Keratinocyte (primary cell): ENCODE data around the gene C8G.

Experiments
- EZH2 ChIP-seq: IDR thresholded peaks from one replicate; pipeline ENCODE4 v1.6.1; 2012; ENCODE audit warnings: inconsistent platforms, mild to moderate bottlenecking, low read length, moderate library complexity
- TF ChIP-seq, protein P1 (sequence below), 3 experiments: IDR thresholded peaks in 1 of 3; conservative IDR thresholded peaks in 1 of 3; optimal IDR thresholded peaks in 1 of 3; 2 replicates in 2 of 3; 3 replicates in 1 of 3; pipeline versions ENCODE3 to v1.5.1; 2011; ENCODE audit warnings: low read length in 3 of 3, mild to moderate bottlenecking in 3 of 3, moderate library complexity in 2 of 3, control low read depth in 1 of 3, inconsistent platforms in 1 of 3; ENCODE audit not compliant: insufficient read depth in 2 of 3; ENCODE audit errors: extremely low read depth in 1 of 3

DNA sequence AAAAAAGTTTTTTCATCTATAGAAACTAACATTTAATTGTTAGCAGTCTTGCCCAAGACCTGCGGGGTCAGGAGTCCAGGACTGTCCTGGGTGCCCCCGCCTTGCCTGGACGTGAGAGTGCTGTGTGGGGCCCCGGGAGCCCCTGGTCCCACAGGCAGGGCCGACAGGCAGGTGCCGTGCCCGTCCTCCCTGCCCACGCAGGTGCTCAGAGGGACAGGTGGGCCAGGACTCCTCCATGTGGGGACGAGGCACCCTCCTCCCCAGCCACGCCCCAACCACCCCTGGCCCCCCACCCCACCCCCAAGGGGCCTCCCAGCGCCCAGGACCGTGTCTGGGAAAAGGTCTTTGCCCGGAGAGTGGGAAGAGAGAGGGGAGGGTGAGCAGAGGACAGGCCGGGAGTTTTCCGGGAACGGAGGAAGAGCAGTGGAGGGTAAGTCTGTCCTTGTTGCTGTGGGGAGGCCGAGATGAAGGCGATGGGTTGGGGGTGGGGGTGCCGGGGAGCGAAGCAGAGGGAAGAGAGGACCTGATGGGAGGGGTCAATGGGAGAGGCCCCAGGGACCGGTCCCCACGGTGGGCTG, 4.3 kb downstream of the C8G start:
- TF ChIP-seq, protein P1, sequence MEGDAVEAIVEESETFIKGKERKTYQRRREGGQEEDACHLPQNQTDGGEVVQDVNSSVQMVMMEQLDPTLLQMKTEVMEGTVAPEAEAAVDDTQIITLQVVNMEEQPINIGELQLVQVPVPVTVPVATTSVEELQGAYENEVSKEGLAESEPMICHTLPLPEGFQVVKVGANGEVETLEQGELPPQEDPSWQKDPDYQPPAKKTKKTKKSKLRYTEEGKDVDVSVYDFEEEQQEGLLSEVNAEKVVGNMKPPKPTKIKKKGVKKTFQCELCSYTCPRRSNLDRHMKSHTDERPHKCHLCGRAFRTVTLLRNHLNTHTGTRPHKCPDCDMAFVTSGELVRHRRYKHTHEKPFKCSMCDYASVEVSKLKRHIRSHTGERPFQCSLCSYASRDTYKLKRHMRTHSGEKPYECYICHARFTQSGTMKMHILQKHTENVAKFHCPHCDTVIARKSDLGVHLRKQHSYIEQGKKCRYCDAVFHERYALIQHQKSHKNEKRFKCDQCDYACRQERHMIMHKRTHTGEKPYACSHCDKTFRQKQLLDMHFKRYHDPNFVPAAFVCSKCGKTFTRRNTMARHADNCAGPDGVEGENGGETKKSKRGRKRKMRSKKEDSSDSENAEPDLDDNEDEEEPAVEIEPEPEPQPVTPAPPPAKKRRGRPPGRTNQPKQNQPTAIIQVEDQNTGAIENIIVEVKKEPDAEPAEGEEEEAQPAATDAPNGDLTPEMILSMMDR (optimal IDR thresholded peaks at IDR 0.05 in 1 of 3, IDR thresholded peaks at IDR 0.05 in 1 of 3, conservative IDR thresholded peaks at IDR 0.05 in 1 of 3; ENCODE audit: extremely low read depth in 1 of 3, insufficient read depth in 2 of 3, low read length in 3 of 3): no peak
- no peak for TF ChIP-seq EZH2
